Prostate gland (tissue), 2 donors: ENCODE measurements around the gene CPLX1.

Experiments used
- CTCF ChIP-seq, 4 experiments: fragments of 200-600 bp in 2 of 4; fragments of 450-650 bp in 2 of 4; sonication (generic) in 2 of 4; IDR thresholded peaks; 1 replicate in 3 of 4; 2 replicates in 1 of 4; pipeline ENCODE4 v1.5.1; 2016 to 2019; ENCODE audit warnings: antibody characterized with exemption in 4 of 4, mild to moderate bottlenecking in 2 of 4, moderate library complexity in 2 of 4
- POLR2A ChIP-seq: fragments of 450-650 bp; IDR thresholded peaks from one replicate; pipeline ENCODE4 v1.6.1; 2016; ENCODE audit warnings: antibody characterized with exemption, mild to moderate bottlenecking
- POLR2AphosphoS5 ChIP-seq: sonication (generic); formaldehyde crosslinking; IDR thresholded peaks from one replicate; pipeline ENCODE4 v1.6.1; 2017; ENCODE audit warnings: antibody characterized with exemption

- TF ChIP-seq CTCF (IDR thresholded peaks at IDR 0.05), result no peak
- no peak for TF ChIP-seq POLR2A
- no peak for TF ChIP-seq POLR2AphosphoS5
Observed at GRCh38 chr4:771464-771863, 54.5 kb downstream of the CPLX1 start.
